Keratinocyte (primary cell): ENCODE data around the gene GANC. TPM values are rescaled to one million over a fixed set of nuclear protein-coding genes. Genes with fewer than 3 reads are reported as not detected.
"Not testable (repeated sequence)": the region's sequence is repeated elsewhere in the genome, so short reads cannot be mapped to it uniquely, and the experiment has no call there.

ENCODE experiments used
- DNase-seq: peaks from one replicate; pipeline ENCODE4 v3.0.0-alpha.2; 2011; ENCODE audit warnings: low read depth, missing footprints, low spot score
- FAIRE-seq: peaks from 2 replicates; lab custom pipeline; 2011; peaks lifted over from hg19 to GRCh38; lab: Jason Lieb, UNC
- H2AFZ ChIP-seq: 2 replicates; pipeline ENCODE4 v1.6.0; 2012; ENCODE audit warnings: low read length, control low read depth, inconsistent platforms; ENCODE audit not compliant: control insufficient read depth
- H3K27ac ChIP-seq: 2 replicates; pipeline ENCODE4 v1.5.1; 2011; ENCODE audit warnings: low read length; ENCODE audit not compliant: control insufficient read depth, insufficient read depth
- H3K27me3 ChIP-seq: 3 replicates; pipeline ENCODE4 v1.6.0; 2011; ENCODE audit warnings: low read length; ENCODE audit not compliant: control insufficient read depth, insufficient read depth; ENCODE audit errors: extremely low read depth
- H3K36me3 ChIP-seq, 2 experiments: 2 replicates in 1 of 2; 3 replicates in 1 of 2; pipeline ENCODE4 v1.5.1; 2011; ENCODE audit warnings: low read length in 2 of 2, mild to moderate bottlenecking in 1 of 2; ENCODE audit not compliant: control insufficient read depth in 2 of 2, insufficient read depth in 2 of 2; ENCODE audit errors: extremely low read depth in 1 of 2
- H3K4me1 ChIP-seq: 3 replicates; pipeline ENCODE4 v1.5.1; 2011; ENCODE audit warnings: low read length; ENCODE audit not compliant: control insufficient read depth, insufficient read depth; ENCODE audit errors: extremely low read depth
- H3K4me2 ChIP-seq: 3 replicates; pipeline ENCODE4 v1.6.0; 2011; ENCODE audit warnings: low read depth, low read length; ENCODE audit not compliant: control insufficient read depth, insufficient read depth; ENCODE audit errors: extremely low read depth
- H3K4me3 ChIP-seq, 3 experiments: fragments of 200-600 bp in 1 of 3; sonication (generic) in 1 of 3; 2 replicates in 2 of 3; 3 replicates in 1 of 3; pipeline ENCODE4 v1.5.1; 2011 to 2016; ENCODE audit warnings: low read length in 3 of 3, mild to moderate bottlenecking in 3 of 3, control low read depth in 2 of 3, inconsistent platforms in 1 of 3, low read depth in 1 of 3, mixed read lengths in 1 of 3, mixed run types in 1 of 3, moderate library complexity in 1 of 3; ENCODE audit not compliant: control insufficient read depth in 2 of 3, insufficient read depth in 2 of 3; ENCODE audit errors: extremely low read depth in 1 of 3
- H3K79me2 ChIP-seq: 2 replicates; pipeline ENCODE4 v1.6.0; 2012; ENCODE audit warnings: low read length; ENCODE audit not compliant: control insufficient read depth, insufficient read depth
- H3K9ac ChIP-seq: 3 replicates; pipeline ENCODE4 v1.6.0; 2011; ENCODE audit warnings: low read length; ENCODE audit not compliant: control insufficient read depth, insufficient read depth; ENCODE audit errors: extremely low read depth
- H3K9me1 ChIP-seq: 3 replicates; pipeline ENCODE4 v1.6.0; 2011; ENCODE audit warnings: low read length; ENCODE audit not compliant: control insufficient read depth, insufficient read depth; ENCODE audit errors: extremely low read depth
- H3K9me3 ChIP-seq: 2 replicates; pipeline ENCODE4 v1.5.1; 2012; ENCODE audit warnings: low read depth, low read length; ENCODE audit not compliant: control insufficient read depth
- H4K20me1 ChIP-seq: 3 replicates; pipeline ENCODE4 v1.6.0; 2011; ENCODE audit warnings: low read length; ENCODE audit not compliant: control insufficient read depth, insufficient read depth; ENCODE audit errors: extremely low read depth
- EZH2 ChIP-seq: IDR thresholded peaks from one replicate; pipeline ENCODE4 v1.6.1; 2012; ENCODE audit warnings: inconsistent platforms, mild to moderate bottlenecking, low read length, moderate library complexity
- dilution Hi-C: fragments of 300-500 bp; cut with MboI; formaldehyde crosslinking; loops from one replicate; pipeline ENCODE4 v1.7.0; 2020; ENCODE audit warnings: low sequenced_read_pairs; ENCODE audit not compliant: extremely low pct_ligation_motif_present
- polyA plus RNA-seq, 5 experiments: library from polyadenylated mRNA; depleted of rRNA in 3 of 5; stranded (reverse) in 3 of 5; stranded (forward) in 1 of 5; unstranded in 1 of 5; fragments of >200 nt; gene quantifications; 1 replicate in 1 of 5; 2 replicates in 3 of 5; 3 replicates in 1 of 5; pipeline versions ENCODE4 v1.2.1 to v1.2.3, GENCODE V29; 2011 to 2012; ENCODE audit warnings: missing spikeins in 2 of 5, low read depth in 1 of 5, low replicate concordance in 1 of 5
- TF ChIP-seq, protein P1 (sequence below), 3 experiments: IDR thresholded peaks in 1 of 3; conservative IDR thresholded peaks in 1 of 3; optimal IDR thresholded peaks in 1 of 3; 2 replicates in 2 of 3; 3 replicates in 1 of 3; pipeline versions ENCODE3 to v1.5.1; 2011; ENCODE audit warnings: low read length in 3 of 3, mild to moderate bottlenecking in 3 of 3, moderate library complexity in 2 of 3, control low read depth in 1 of 3, inconsistent platforms in 1 of 3; ENCODE audit not compliant: insufficient read depth in 2 of 3; ENCODE audit errors: extremely low read depth in 1 of 3

GANC gene
- polyA plus RNA-seq, 1 donor (not counting 4 experiments of a cell fraction or from before 2014, with no cell fraction given): 46.2 TPM

DNA sequence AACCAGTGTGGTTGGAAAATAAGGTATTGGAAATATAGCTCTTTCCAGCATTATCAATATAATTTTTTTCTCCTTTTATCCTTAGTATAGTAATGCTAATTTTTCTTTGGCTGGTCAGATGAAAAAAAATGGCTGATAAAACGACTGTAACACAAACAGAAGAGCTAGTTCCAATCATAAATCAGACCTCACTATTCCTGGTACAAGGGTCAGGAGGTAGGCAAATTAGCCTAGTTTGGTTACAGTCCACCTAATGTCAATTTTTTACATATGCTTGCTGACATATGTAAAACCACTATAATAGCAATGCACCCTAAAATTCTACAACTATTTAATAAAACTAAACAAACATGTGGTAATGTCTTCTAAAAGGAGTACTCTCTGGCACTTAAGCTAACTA, 45.0 kb upstream of the GANC start:
- Histone ChIP-seq H3K4me2 (no peak overlapping the region), H3K9ac (no peak overlapping the region), H3K9me1 (no peaks in the 10 kb centered on the region), H3K4me3 (no peak overlapping the region), H3K4me1 (no peaks in the 10 kb centered on the region), H3K27ac (no peak overlapping the region), H3K79me2 (no peaks in the 10 kb centered on the region), H2AFZ (no peak overlapping the region), H3K9me3 (no peaks in the 10 kb centered on the region), H3K36me3 (peaks cover 11 to 18% of the 10 kb centered on the region in 2 experiments), H3K27me3 (no peaks in the 10 kb centered on the region), H4K20me1 (no peaks in the 10 kb centered on the region)
- TF ChIP-seq EZH2: no peak
- TF ChIP-seq, protein P1, sequence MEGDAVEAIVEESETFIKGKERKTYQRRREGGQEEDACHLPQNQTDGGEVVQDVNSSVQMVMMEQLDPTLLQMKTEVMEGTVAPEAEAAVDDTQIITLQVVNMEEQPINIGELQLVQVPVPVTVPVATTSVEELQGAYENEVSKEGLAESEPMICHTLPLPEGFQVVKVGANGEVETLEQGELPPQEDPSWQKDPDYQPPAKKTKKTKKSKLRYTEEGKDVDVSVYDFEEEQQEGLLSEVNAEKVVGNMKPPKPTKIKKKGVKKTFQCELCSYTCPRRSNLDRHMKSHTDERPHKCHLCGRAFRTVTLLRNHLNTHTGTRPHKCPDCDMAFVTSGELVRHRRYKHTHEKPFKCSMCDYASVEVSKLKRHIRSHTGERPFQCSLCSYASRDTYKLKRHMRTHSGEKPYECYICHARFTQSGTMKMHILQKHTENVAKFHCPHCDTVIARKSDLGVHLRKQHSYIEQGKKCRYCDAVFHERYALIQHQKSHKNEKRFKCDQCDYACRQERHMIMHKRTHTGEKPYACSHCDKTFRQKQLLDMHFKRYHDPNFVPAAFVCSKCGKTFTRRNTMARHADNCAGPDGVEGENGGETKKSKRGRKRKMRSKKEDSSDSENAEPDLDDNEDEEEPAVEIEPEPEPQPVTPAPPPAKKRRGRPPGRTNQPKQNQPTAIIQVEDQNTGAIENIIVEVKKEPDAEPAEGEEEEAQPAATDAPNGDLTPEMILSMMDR (optimal IDR thresholded peaks at IDR 0.05 in 1 of 3, IDR thresholded peaks at IDR 0.05 in 1 of 3, conservative IDR thresholded peaks at IDR 0.05 in 1 of 3; ENCODE audit: extremely low read depth in 1 of 3, insufficient read depth in 2 of 3, low read length in 3 of 3): no peak
- no peak for DNase-seq
- dilution Hi-C loops: no loop called here
- FAIRE-seq: no peak

DNA sequence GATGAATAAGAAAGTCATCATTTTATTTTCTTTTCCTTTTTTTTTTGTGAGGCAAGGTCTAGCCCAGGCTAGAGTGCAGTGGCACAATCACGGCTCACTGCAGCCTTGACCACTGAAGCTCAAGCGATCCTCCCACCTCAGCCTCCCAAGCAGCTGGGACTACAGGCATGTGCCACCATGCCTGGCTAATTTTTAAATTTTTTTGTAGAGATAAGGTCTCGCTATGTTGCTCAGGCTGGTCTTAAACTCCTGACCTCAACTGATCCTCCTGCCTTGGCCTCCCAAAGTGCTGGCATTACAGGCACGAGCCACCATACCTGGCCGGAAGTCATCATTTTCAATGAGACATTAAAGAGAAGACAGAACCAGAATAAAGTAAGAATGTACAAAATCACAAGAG, 44.0 kb upstream of the GANC start:
- H4K20me1 ChIP-seq, H3K9me3 ChIP-seq, H3K9me1 ChIP-seq, H3K4me3 ChIP-seq, H3K4me2 ChIP-seq, dilution Hi-C loops, H2AFZ ChIP-seq, FAIRE-seq, H3K4me1 ChIP-seq, H3K27ac ChIP-seq, H3K79me2 ChIP-seq, DNase-seq, H3K27me3 ChIP-seq, H3K9ac ChIP-seq: not testable (repeated sequence)
- H3K36me3 ChIP-seq: peaks cover 10 to 18% of the 10 kb centered on the region in 2 experiments

DNA sequence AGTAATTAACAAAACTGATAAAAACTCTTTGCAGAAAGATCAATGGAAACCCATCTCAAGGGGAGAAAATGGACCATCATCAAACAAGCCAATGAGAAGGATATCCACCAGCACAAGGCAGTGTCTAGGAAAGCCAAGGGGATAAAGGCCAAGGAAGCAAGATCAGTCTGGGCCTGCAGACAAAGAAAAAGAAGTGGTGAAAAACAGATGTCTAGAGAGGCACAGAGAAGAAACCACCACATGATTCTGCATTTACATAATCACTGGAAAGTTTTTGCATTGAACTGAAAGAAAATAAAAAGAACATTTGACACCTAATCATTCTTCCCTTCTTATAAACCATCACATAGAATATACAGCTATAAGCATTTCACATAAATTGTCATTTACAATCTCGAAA, 41.9 kb upstream of the GANC start:
- no peak overlapping the region for H3K4me2 ChIP-seq
- H3K79me2 ChIP-seq: no peaks in the 10 kb centered on the region
- TF ChIP-seq EZH2: no peak
- TF ChIP-seq, protein P1 (optimal IDR thresholded peaks at IDR 0.05 in 1 of 3, IDR thresholded peaks at IDR 0.05 in 1 of 3, conservative IDR thresholded peaks at IDR 0.05 in 1 of 3; ENCODE audit: extremely low read depth in 1 of 3, insufficient read depth in 2 of 3, low read length in 3 of 3): no peak
- H3K9me3 ChIP-seq: no peaks in the 10 kb centered on the region
- peaks cover 8 to 15% of the 10 kb centered on the region in 2 experiments for H3K36me3 ChIP-seq
- no peak overlapping the region for H2AFZ ChIP-seq
- no peaks in the 10 kb centered on the region for H3K4me1 ChIP-seq
- H3K9me1 ChIP-seq: no peaks in the 10 kb centered on the region
- FAIRE-seq (no peak), DNase-seq (no peak)
- H4K20me1 ChIP-seq: no peaks in the 10 kb centered on the region
- H3K27ac ChIP-seq: no peak overlapping the region
- dilution Hi-C loops: no loop called here
- no peaks in the 10 kb centered on the region for H3K27me3 ChIP-seq
- H3K4me3 ChIP-seq: no peak overlapping the region
- no peak overlapping the region for H3K9ac ChIP-seq
